Lower leg skin (tissue), 4 donors: ENCODE results near the gene ADAMTSL1. TPM values are rescaled to one million over a fixed set of nuclear protein-coding genes. Genes with fewer than 3 reads are reported as not detected.

ENCODE experiments used
- DNase-seq, 2 donors: peaks; one replicate each; pipeline ENCODE4 v3.0.0-alpha.2; 2019; ENCODE audit warnings: low spot score in 2 of 2
- H3K4me3 ChIP-seq: fragments of 200-600 bp; sonication (generic); 2 replicates; pipeline ENCODE4 v1.5.1; 2017; ENCODE audit warnings: mild to moderate bottlenecking, low read depth; ENCODE audit not compliant: poor library complexity, severe bottlenecking
- CTCF ChIP-seq, 3 donors: fragments of 450-650 bp; IDR thresholded peaks; one replicate each; pipeline ENCODE4 v1.5.1; 2016; ENCODE audit warnings: antibody characterized with exemption in 3 of 3, mild to moderate bottlenecking in 3 of 3, moderate library complexity in 2 of 3
- POLR2A ChIP-seq, 2 donors: fragments of 450-650 bp; IDR thresholded peaks; one replicate each; pipeline ENCODE4 v1.6.1; 2016 to 2017; ENCODE audit warnings: antibody characterized with exemption in 2 of 2, mild to moderate bottlenecking in 1 of 2, moderate library complexity in 1 of 2
- WGBS, 2 donors: methylation state at CpG; one replicate each; pipeline ENCODE4 v1.1.5; 2018; 5-methylcytosine and 5-hydroxymethylcytosine counted together
- intact Hi-C: fragments of 100-400 bp; cut with DNase I; formaldehyde crosslinking; loops from one replicate; pipeline ENCODE4 v1.15.0; 2023; ENCODE audit warnings: low total_unique reads
- total RNA-seq, 4 donors: library from RNA; depleted of rRNA; stranded (reverse); fragments of >200 nt; gene quantifications; one replicate each; pipeline ENCODE4 v1.1.0, GENCODE V29; 2016

ADAMTSL1 gene
- 1 to 10 TPM; 1.2 to 3.6 (median 1.9) TPM for total RNA-seq

- peak in 1 of 2 donors; percentile 84 for DNase-seq
Observed at GRCh38 chr9:18473652-18474279, at the start of gene ADAMTSL1. Gene ADAMTSL1 (plus strand): TSS chr9:18474153. CDS start chr9:18474233, 80 bp downstream.

GRCh38 chr9:18427691-18428090, 46.3 kb upstream of the ADAMTSL1 start:
- no peak for DNase-seq
- intact Hi-C loops = no loop called here
- 41 to 55% methylated on average over 4 of the region's 4 CpGs for WGBS, 2 donors
- no peak for TF ChIP-seq POLR2A (IDR thresholded peaks at IDR 0.05)
- no peak for TF ChIP-seq CTCF (IDR thresholded peaks at IDR 0.05)
- no peak overlapping the region for H3K4me3 ChIP-seq

More at GRCh38 chr9:18473652-18474279, at the start of gene ADAMTSL1:
- intact Hi-C loops = no loop called here
- WGBS, 2 donors = 8 to 9% methylated on average over 13 of the region's 13 CpGs
- TF ChIP-seq POLR2A (IDR thresholded peaks at IDR 0.05) = no peak
- no peak for TF ChIP-seq CTCF (IDR thresholded peaks at IDR 0.05)
- H3K4me3 ChIP-seq = no peak within 1 kb of the TSS

- TF ChIP-seq CTCF (IDR thresholded peaks at IDR 0.05) (no peak), POLR2A (IDR thresholded peaks at IDR 0.05) (no peak)
- DNase-seq = no peak
- H3K4me3 ChIP-seq = no peak overlapping the region
- whole genome bisulfite sequencing, 2 donors = 72 to 75% methylated on average over 3 of the region's 3 CpGs
- intact Hi-C loops = no loop called here
Observed at GRCh38 chr9:18428661-18429060, 45.3 kb upstream of the ADAMTSL1 start.

- no peak overlapping the region for H3K4me3 ChIP-seq
- DNase-seq = no peak
- intact Hi-C loops = no loop called here
- TF ChIP-seq CTCF (IDR thresholded peaks at IDR 0.05) = no peak
- WGBS, 2 donors = 72 to 75% methylated on average over 2 of the region's 2 CpGs
Observed at GRCh38 chr9:18429070-18429469, 44.9 kb upstream of the ADAMTSL1 start.

GRCh38 chr9:18433620-18434019, 40.3 kb upstream of the ADAMTSL1 start:
- no peak for DNase-seq
- H3K4me3 ChIP-seq = no peak overlapping the region
- TF ChIP-seq POLR2A (IDR thresholded peaks at IDR 0.05) (no peak), CTCF (IDR thresholded peaks at IDR 0.05) (no peak)
- intact Hi-C loops = no loop called here
